CD14-positive monocyte (primary cell): ENCODE measurements around the gene SLC27A1. TPM values are rescaled to one million over a fixed set of nuclear protein-coding genes. Genes with fewer than 3 reads are reported as not detected.
A peak's percentile ranks its signal among the peaks of the same experiment; 100 is the strongest.

ENCODE experiments used
- DNase-seq, 3 donors: peaks; one replicate each; pipeline ENCODE4 v3.0.0-alpha.2; 2011 to 2022
- H2AFZ ChIP-seq: 2 replicates; pipeline ENCODE4 v1.6.0; 2012; ENCODE audit warnings: mild to moderate bottlenecking, low read depth, low read length, inconsistent platforms; ENCODE audit not compliant: insufficient read depth, poor library complexity, severe bottlenecking
- H3K27ac ChIP-seq, 2 donors: 1 replicate in 1 of 2; 2 replicates in 1 of 2; pipeline ENCODE4 v1.5.1; 2012 to 2013; ENCODE audit warnings: low read length in 2 of 2, control low read depth in 1 of 2, inconsistent platforms in 1 of 2, low read depth in 1 of 2, mild to moderate bottlenecking in 1 of 2
- H3K27me3 ChIP-seq, 2 donors: one replicate each; pipeline versions ENCODE4 v1.6.0 to v1.6.1; 2011 to 2013; ENCODE audit warnings: low read length in 2 of 2; ENCODE audit not compliant: control insufficient read depth in 2 of 2, insufficient read depth in 2 of 2
- H3K36me3 ChIP-seq, 2 donors: replicated peaks in 1 of 2; 1 replicate in 1 of 2; 2 replicates in 1 of 2; pipeline versions ENCODE4 v1.5.1 to v1.6.1; 2012 to 2013; ENCODE audit warnings: low read length in 2 of 2, control low read depth in 1 of 2, inconsistent platforms in 1 of 2, mild to moderate bottlenecking in 1 of 2; ENCODE audit not compliant: insufficient read depth in 2 of 2, control insufficient read depth in 1 of 2
- H3K4me1 ChIP-seq, 2 donors: 1 replicate in 1 of 2; 2 replicates in 1 of 2; pipeline versions ENCODE4 v1.5.1 to v1.6.1; 2012 to 2013; ENCODE audit warnings: low read length in 2 of 2, control low read depth in 1 of 2, inconsistent platforms in 1 of 2, mild to moderate bottlenecking in 1 of 2, moderate library complexity in 1 of 2; ENCODE audit not compliant: insufficient read depth in 2 of 2, control insufficient read depth in 1 of 2
- H3K4me2 ChIP-seq: replicated peaks from 2 replicates; pipeline ENCODE3; 2012; ENCODE audit warnings: low read length, moderate library complexity, mild to moderate bottlenecking; ENCODE audit not compliant: poor library complexity, severe bottlenecking; ENCODE audit errors: extremely low read depth
- H3K4me3 ChIP-seq, 3 experiments: fragments of 200-600 bp in 1 of 3; sonication (generic) in 1 of 3; replicated peaks in 1 of 3; 1 replicate in 2 of 3; 2 replicates in 1 of 3; pipeline ENCODE4 v1.5.1; 2011 to 2013; ENCODE audit warnings: low read length in 3 of 3, mild to moderate bottlenecking in 3 of 3, control low read depth in 2 of 3, low read depth in 2 of 3, inconsistent platforms in 1 of 3, moderate library complexity in 1 of 3
- H3K79me2 ChIP-seq: 2 replicates; pipeline ENCODE4 v1.6.0; 2012; ENCODE audit warnings: mild to moderate bottlenecking, control low read depth, inconsistent platforms, low read length, moderate library complexity; ENCODE audit not compliant: insufficient read depth
- H3K9ac ChIP-seq: 2 replicates; pipeline ENCODE4 v1.6.0; 2017; ENCODE audit warnings: low read length, mild to moderate bottlenecking; ENCODE audit not compliant: insufficient read depth, poor library complexity, severe bottlenecking
- H3K9me3 ChIP-seq, 2 donors: replicated peaks in 1 of 2; 1 replicate in 1 of 2; 2 replicates in 1 of 2; pipeline versions ENCODE4 v1.5.1 to v1.6.1; 2012 to 2013; ENCODE audit warnings: low read length in 2 of 2, control low read depth in 1 of 2; ENCODE audit not compliant: control insufficient read depth in 1 of 2, insufficient read depth in 1 of 2
- H4K20me1 ChIP-seq: 2 replicates; pipeline ENCODE4 v1.6.0; 2012; ENCODE audit warnings: mild to moderate bottlenecking, low read length, control low read depth, moderate library complexity; ENCODE audit not compliant: insufficient read depth
- H3K27ac Mint-ChIP-seq, 7 donors: one replicate each; pipeline ENCODE4 v1.8.0; 2020; ENCODE audit warnings: mild to moderate bottlenecking in 7 of 7, mixed read lengths in 7 of 7, moderate library complexity in 6 of 7, inconsistent platforms in 2 of 7
- H3K27me3 Mint-ChIP-seq, 3 donors: one replicate each; pipeline ENCODE4 v1.8.0; 2021 to 2022; ENCODE audit warnings: low read depth in 3 of 3, mild to moderate bottlenecking in 3 of 3, mixed read lengths in 3 of 3, moderate library complexity in 3 of 3, inconsistent platforms in 1 of 3
- H3K36me3 Mint-ChIP-seq, 2 donors: one replicate each; pipeline ENCODE4 v1.8.0; 2020; ENCODE audit warnings: mixed read lengths in 2 of 2, inconsistent platforms in 1 of 2, mild to moderate bottlenecking in 1 of 2
- H3K4me1 Mint-ChIP-seq: one replicate; pipeline ENCODE4 v1.8.0; 2020; ENCODE audit warnings: mild to moderate bottlenecking, mixed read lengths
- H3K4me3 Mint-ChIP-seq, 2 donors: one replicate each; pipeline ENCODE4 v1.8.0; 2020; ENCODE audit warnings: mild to moderate bottlenecking in 2 of 2, mixed read lengths in 2 of 2, moderate library complexity in 1 of 2
- H3K9me3 Mint-ChIP-seq, 7 donors: one replicate each; pipeline ENCODE4 v1.8.0; 2020 to 2022; ENCODE audit warnings: mixed read lengths in 7 of 7, mild to moderate bottlenecking in 6 of 7, moderate library complexity in 6 of 7, inconsistent platforms in 2 of 7
- WGBS: methylation state at CpG from one replicate; pipeline ENCODE4 v1.1.5; 2013; ENCODE audit warnings: missing lambda C conversion rate; ENCODE audit not compliant: insufficient coverage; 5-methylcytosine and 5-hydroxymethylcytosine counted together
- intact Hi-C, 2 donors: fragments of 100-400 bp; cut with micrococcal nuclease; formaldehyde crosslinking; loops; one replicate each; pipeline versions ENCODE4 v1.15.0 to v1.15.1; 2023
- polyA plus RNA-seq, 3 donors: library from polyadenylated mRNA; depleted of rRNA in 1 of 3; unstranded in 2 of 3; stranded (reverse) in 1 of 3; fragments of 300-500 nt in 2 of 3; fragments of >200 nt in 1 of 3; fragmentation: Illumina TruSeq in 2 of 3; gene quantifications; 1 replicate in 2 of 3; 2 replicates in 1 of 3; pipeline ENCODE4 v1.2.3, GENCODE V29; 2012 to 2021
- TF ChIP-seq, protein P1 (sequence below): fragments of 200-600 bp; IDR thresholded peaks from one replicate; pipeline ENCODE4 v1.8.0; 2022; ENCODE audit warnings: antibody characterized with exemption, mild to moderate bottlenecking

Gene SLC27A1
- polyA plus RNA-seq, 3 donors, result 27.1 to 36.5 (median 27.6) TPM

DNA sequence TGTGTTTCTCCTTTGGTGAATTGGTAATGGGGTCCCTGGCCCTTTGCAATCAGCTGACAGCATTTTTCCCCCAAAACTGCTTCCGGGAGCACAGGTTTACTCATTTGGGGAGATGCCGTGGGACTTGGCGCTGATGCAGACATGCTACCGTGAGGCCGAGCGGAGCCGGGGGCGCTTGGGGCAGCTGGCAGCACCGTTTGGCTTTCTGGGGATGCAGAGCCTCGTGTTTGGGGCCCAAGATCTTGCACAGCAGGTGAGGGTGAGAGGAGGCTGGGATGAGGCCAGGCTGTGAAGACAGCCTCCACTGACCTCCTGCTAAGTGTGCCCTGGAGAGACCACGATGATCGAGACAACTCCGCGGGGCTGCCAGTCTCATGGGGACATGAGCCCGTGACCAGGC is 71.7 kb downstream of the SLC27A1 start:
- Histone ChIP-seq H3K4me2 (no peak overlapping the region), H3K4me1 (peaks cover 20 to 29% of the 10 kb centered on the region in 2 donors), H3K9me3 (no peaks in the 10 kb centered on the region), H3K79me2 (no peaks in the 10 kb centered on the region), H3K27me3 (no peaks in the 10 kb centered on the region), H3K9ac (no peak overlapping the region), H3K4me3 (no peak overlapping the region), H3K36me3 (no peaks in the 10 kb centered on the region), H3K27ac (no peak overlapping the region), H2AFZ (no peak overlapping the region), H4K20me1 (no peaks in the 10 kb centered on the region)
- Mint-ChIP-seq H3K4me3 (no peak overlapping the region), H3K9me3 (peaks cover 0 to 2% (median 0%) of the 10 kb centered on the region in 7 donors), H3K36me3 (no peaks in the 10 kb centered on the region), H3K27me3 (peaks cover 3 to 8% (median 7%) of the 10 kb centered on the region in 3 donors), H3K4me1 (peaks cover 36% of the 10 kb centered on the region), H3K27ac (peak overlapping the region in 1 of 7 donors; percentile 1)
- 92% methylated on average over 14 of the region's 15 CpGs for WGBS
- no peak for DNase-seq
- intact Hi-C loops, result no loop called here
- TF ChIP-seq, protein P1, sequence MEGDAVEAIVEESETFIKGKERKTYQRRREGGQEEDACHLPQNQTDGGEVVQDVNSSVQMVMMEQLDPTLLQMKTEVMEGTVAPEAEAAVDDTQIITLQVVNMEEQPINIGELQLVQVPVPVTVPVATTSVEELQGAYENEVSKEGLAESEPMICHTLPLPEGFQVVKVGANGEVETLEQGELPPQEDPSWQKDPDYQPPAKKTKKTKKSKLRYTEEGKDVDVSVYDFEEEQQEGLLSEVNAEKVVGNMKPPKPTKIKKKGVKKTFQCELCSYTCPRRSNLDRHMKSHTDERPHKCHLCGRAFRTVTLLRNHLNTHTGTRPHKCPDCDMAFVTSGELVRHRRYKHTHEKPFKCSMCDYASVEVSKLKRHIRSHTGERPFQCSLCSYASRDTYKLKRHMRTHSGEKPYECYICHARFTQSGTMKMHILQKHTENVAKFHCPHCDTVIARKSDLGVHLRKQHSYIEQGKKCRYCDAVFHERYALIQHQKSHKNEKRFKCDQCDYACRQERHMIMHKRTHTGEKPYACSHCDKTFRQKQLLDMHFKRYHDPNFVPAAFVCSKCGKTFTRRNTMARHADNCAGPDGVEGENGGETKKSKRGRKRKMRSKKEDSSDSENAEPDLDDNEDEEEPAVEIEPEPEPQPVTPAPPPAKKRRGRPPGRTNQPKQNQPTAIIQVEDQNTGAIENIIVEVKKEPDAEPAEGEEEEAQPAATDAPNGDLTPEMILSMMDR, result no peak

DNA sequence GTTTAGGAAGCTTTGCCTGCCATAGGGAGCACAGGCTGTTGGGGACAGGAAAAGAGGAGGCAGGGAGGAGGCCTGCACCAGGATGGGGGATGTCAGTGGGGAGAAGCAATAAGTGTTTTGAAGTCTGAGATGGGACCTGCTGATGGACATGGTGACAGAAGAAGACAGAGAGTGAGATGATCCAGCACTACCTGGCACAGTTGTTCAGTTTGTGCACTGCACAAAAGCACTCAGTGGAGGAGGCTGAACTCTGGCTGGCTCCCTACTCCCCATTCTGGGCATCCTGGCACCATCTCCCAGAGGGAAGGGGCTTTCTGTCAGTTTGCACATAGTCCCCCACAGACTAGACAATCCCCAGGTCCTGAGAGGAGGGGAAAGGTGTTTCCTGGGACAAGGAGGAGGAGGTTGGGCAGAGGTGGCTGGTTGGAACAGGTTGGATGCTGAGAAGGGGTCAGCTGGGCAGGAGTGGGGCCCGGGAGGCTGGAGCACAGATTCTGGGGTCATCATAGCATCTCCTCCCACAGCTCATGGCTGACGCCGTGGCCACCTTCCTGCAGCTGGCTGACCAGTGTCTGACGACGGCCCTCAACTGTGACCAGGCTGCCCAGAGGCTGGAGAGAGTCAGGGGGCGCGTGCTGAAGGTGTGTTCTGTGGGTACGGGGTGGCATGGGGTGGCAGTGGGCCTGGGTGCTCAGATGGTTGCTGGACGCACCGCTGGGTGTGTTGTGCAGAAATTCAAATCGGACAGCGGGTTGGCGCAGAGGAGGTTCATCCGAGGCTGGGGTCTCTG is 72.7 kb downstream of the SLC27A1 start:
- H3K27me3 ChIP-seq, result no peaks in the 10 kb centered on the region
- Mint-ChIP-seq H3K27ac (peak overlapping the region in 1 of 7 donors; percentile 3), H3K4me1 (peaks cover 32% of the 10 kb centered on the region), H3K27me3 (peaks cover 2 to 5% (median 3%) of the 10 kb centered on the region in 3 donors), H3K9me3 (peaks cover 0 to 2% (median 0%) of the 10 kb centered on the region in 7 donors), H3K4me3 (no peak overlapping the region), H3K36me3 (no peaks in the 10 kb centered on the region)
- H3K9ac ChIP-seq, result no peak overlapping the region
- H3K9me3 ChIP-seq, result no peaks in the 10 kb centered on the region
- intact Hi-C loops, result no loop called here
- no peaks in the 10 kb centered on the region for H3K36me3 ChIP-seq
- DNase-seq, result no peak
- H4K20me1 ChIP-seq, result no peaks in the 10 kb centered on the region
- no peak overlapping the region for H3K4me3 ChIP-seq
- H3K79me2 ChIP-seq, result no peaks in the 10 kb centered on the region
- WGBS, result 94% methylated on average over 14 of the region's 14 CpGs
- peaks cover 19 to 29% of the 10 kb centered on the region in 2 donors for H3K4me1 ChIP-seq
- no peak overlapping the region for H3K27ac ChIP-seq
- H3K4me2 ChIP-seq, result no peak overlapping the region
- no peak overlapping the region for H2AFZ ChIP-seq
- TF ChIP-seq, protein P1, result no peak
